AG04450 (cell line): ENCODE data around the gene TMEM107. TPM values are rescaled to one million over a fixed set of nuclear protein-coding genes. Genes with fewer than 3 reads are reported as not detected.
A peak's percentile ranks its signal among the peaks of the same experiment; 100 is the strongest.

ENCODE experiments used
- CTCF ChIA-PET: fragments of 300-600, 350-600 bp; formaldehyde crosslinking; extraction: SDS; loops from one replicate; lab custom pipeline; 2022; ENCODE audit warnings: antibody characterized with exemption, inconsistent platforms; lab: Charles Lee
- POLR2A ChIA-PET: fragments of 350-600 bp; formaldehyde crosslinking; extraction: SDS; loops from one replicate; lab custom pipeline; 2021; ENCODE audit warnings: antibody characterized with exemption, inconsistent platforms; lab: Yijun Ruan, JAX
- DNase-seq: peaks from one replicate; pipeline ENCODE4 v3.0.0-alpha.2; 2011; ENCODE audit warnings: low read depth, low spot score
- H3K27ac ChIP-seq: one replicate; pipeline ENCODE4 v1.5.1; 2012; ENCODE audit warnings: low read depth, low read length, control low read depth
- H3K27me3 ChIP-seq: one replicate; pipeline ENCODE4 v1.6.0; 2012; ENCODE audit warnings: low read length; ENCODE audit not compliant: control insufficient read depth, insufficient read depth
- H3K4me3 ChIP-seq: 2 replicates; pipeline ENCODE4 v1.5.1; 2011; ENCODE audit warnings: mild to moderate bottlenecking, low read depth, low read length, control low read depth
- H3K9me3 ChIP-seq: 2 replicates; pipeline ENCODE4 v1.5.1; 2012; ENCODE audit warnings: low read length; ENCODE audit not compliant: control insufficient read depth, insufficient read depth
- CTCF ChIP-seq: IDR thresholded peaks from 2 replicates; pipeline ENCODE4 v1.5.1; 2011; ENCODE audit warnings: low read depth, low read length, control low read depth, inconsistent platforms
- polyA plus RNA-seq: library from polyadenylated mRNA; depleted of rRNA; stranded (reverse); fragments of >200 nt; gene quantifications from 2 replicates; pipeline ENCODE4 v1.2.3, GENCODE V29; 2011

TMEM107 gene
- polyA plus RNA-seq, 1 experiment = 9.6 TPM

GRCh38 chr17:8128125-8128784, 47.9 kb downstream of the TMEM107 start:
- Histone ChIP-seq H3K9me3 (no peaks in the 10 kb centered on the region; the same call in 1 of the 2 replicates), H3K27ac (no peak overlapping the region), H3K4me3 (no peak overlapping the region), H3K27me3 (peaks cover 6% of the 10 kb centered on the region)
- DNase-seq = no peak
- POLR2A ChIA-PET = no interaction called here
- CTCF ChIA-PET = interaction anchor here (1.5 kb wide), 1 partner anchor 10 kb away, joined by 6 read pairs; no protein-coding TSS in a partner anchor
- no peak for TF ChIP-seq CTCF

- ChIA-PET CTCF (interaction anchor here (1.0 to 1.5 kb wide), 2 partner anchors 7 to 12 kb away, joined by 5 to 6 read pairs; no protein-coding TSS in a partner anchor), POLR2A (interaction anchor here (0.7 kb wide), 1 partner anchor 30 kb away, joined by 3 read pairs; no protein-coding TSS in a partner anchor)
- H3K27me3 ChIP-seq = peaks cover 6% of the 10 kb centered on the region
- H3K4me3 ChIP-seq = peak overlapping the region; percentile 73
- no peak for DNase-seq
- H3K9me3 ChIP-seq = no peaks in the 10 kb centered on the region; the same call in 1 of the 2 replicates
- no peak overlapping the region for H3K27ac ChIP-seq
- TF ChIP-seq CTCF = no peak
Measured at GRCh38 chr17:8126491-8127066, 49.6 kb downstream of the TMEM107 start.

- Histone ChIP-seq H3K9me3 (no peaks in the 10 kb centered on the region; the same call in 1 of the 2 replicates), H3K4me3 (peak overlapping the region; percentile 73), H3K27me3 (peaks cover 6% of the 10 kb centered on the region), H3K27ac (no peak overlapping the region)
- ChIA-PET CTCF (no interaction called here), POLR2A (interaction anchor here (0.7 kb wide), 1 partner anchor 31 kb away, joined by 3 read pairs; no protein-coding TSS in a partner anchor)
- no peak for DNase-seq
- no peak for TF ChIP-seq CTCF
Measured at GRCh38 chr17:8125947-8126490, 50.2 kb downstream of the TMEM107 start.

- POLR2A ChIA-PET = no interaction called here
Measured at GRCh38 chr17:8125154-8125946, 50.8 kb downstream of the TMEM107 start.

More at GRCh38 chr17:8125154-8125946, 50.8 kb downstream of the TMEM107 start:
- no peak for DNase-seq
- no peak for TF ChIP-seq CTCF
- no peaks in the 10 kb centered on the region; the same call in 1 of the 2 replicates for H3K9me3 ChIP-seq
- peaks cover 6% of the 10 kb centered on the region for H3K27me3 ChIP-seq
- H3K27ac ChIP-seq = no peak overlapping the region
- CTCF ChIA-PET = interaction anchor here (1.7 kb wide), 1 partner anchor 33 kb away, joined by 9 read pairs; no protein-coding TSS in a partner anchor
- H3K4me3 ChIP-seq = peak overlapping the region; percentile 73
